Lower leg skin (tissue), 4 donors: ENCODE data around the gene C4BPA. TPM values are rescaled to one million over a fixed set of nuclear protein-coding genes. Genes with fewer than 3 reads are reported as not detected.

Experiments
- DNase-seq, 2 donors: peaks; one replicate each; pipeline ENCODE4 v3.0.0-alpha.2; 2019; ENCODE audit warnings: low spot score in 2 of 2
- H3K4me3 ChIP-seq: fragments of 200-600 bp; sonication (generic); 2 replicates; pipeline ENCODE4 v1.5.1; 2017; ENCODE audit warnings: mild to moderate bottlenecking, low read depth; ENCODE audit not compliant: poor library complexity, severe bottlenecking
- CTCF ChIP-seq, 3 donors: fragments of 450-650 bp; IDR thresholded peaks; one replicate each; pipeline ENCODE4 v1.5.1; 2016; ENCODE audit warnings: antibody characterized with exemption in 3 of 3, mild to moderate bottlenecking in 3 of 3, moderate library complexity in 2 of 3
- POLR2A ChIP-seq, 2 donors: fragments of 450-650 bp; IDR thresholded peaks; one replicate each; pipeline ENCODE4 v1.6.1; 2016 to 2017; ENCODE audit warnings: antibody characterized with exemption in 2 of 2, mild to moderate bottlenecking in 1 of 2, moderate library complexity in 1 of 2
- WGBS, 2 donors: methylation state at CpG; one replicate each; pipeline ENCODE4 v1.1.5; 2018; 5-methylcytosine and 5-hydroxymethylcytosine counted together
- intact Hi-C: fragments of 100-400 bp; cut with DNase I; formaldehyde crosslinking; loops from one replicate; pipeline ENCODE4 v1.15.0; 2023; ENCODE audit warnings: low total_unique reads
- total RNA-seq, 4 donors: library from RNA; depleted of rRNA; stranded (reverse); fragments of >200 nt; gene quantifications; one replicate each; pipeline ENCODE4 v1.1.0, GENCODE V29; 2016

Gene C4BPA
- total RNA-seq, 4 donors from 2014 or later, result not detected

- TF ChIP-seq CTCF (IDR thresholded peaks at IDR 0.05), result no peak
- DNase-seq, result no peak
- intact Hi-C loops, result no loop called here
- no peak overlapping the region for H3K4me3 ChIP-seq
- WGBS, 2 donors, result 93% methylated on average over 6 of the region's 6 CpGs
These were observed 32.6 kb upstream of the C4BPA start for GRCh38 chr1:207071426-207071825.

GRCh38 chr1:207072233-207072632 is 31.8 kb upstream of the C4BPA start:
- intact Hi-C loops, result no loop called here
- no peak overlapping the region for H3K4me3 ChIP-seq
- no peak for DNase-seq
- 86 to 87% methylated on average over 8 of the region's 8 CpGs for WGBS, 2 donors
- TF ChIP-seq CTCF (IDR thresholded peaks at IDR 0.05) (no peak), POLR2A (IDR thresholded peaks at IDR 0.05) (no peak)

GRCh38 chr1:207073906-207074820 is 29.9 kb upstream of the C4BPA start:
- WGBS, 2 donors, result 48 to 54% methylated on average over 4 of the region's 4 CpGs
- no peak for DNase-seq
- no peak overlapping the region for H3K4me3 ChIP-seq
- TF ChIP-seq POLR2A (IDR thresholded peaks at IDR 0.05), result no peak
- no peak for TF ChIP-seq CTCF (IDR thresholded peaks at IDR 0.05)
- intact Hi-C loops, result no loop called here

- no peak for DNase-seq
- intact Hi-C loops, result no loop called here
- 73 to 77% methylated on average over 5 of the region's 5 CpGs for WGBS, 2 donors
- H3K4me3 ChIP-seq, result no peak overlapping the region
- TF ChIP-seq CTCF (IDR thresholded peaks at IDR 0.05) (no peak), POLR2A (IDR thresholded peaks at IDR 0.05) (no peak)
These were observed 27.7 kb upstream of the C4BPA start for GRCh38 chr1:207076181-207076955.

GRCh38 chr1:207077012-207077411 is 27.0 kb upstream of the C4BPA start:
- WGBS, 2 donors, result 100% methylated on average over 1 of the region's 1 CpG
- intact Hi-C loops, result no loop called here
- H3K4me3 ChIP-seq, result no peak overlapping the region
- no peak for DNase-seq
- no peak for TF ChIP-seq CTCF (IDR thresholded peaks at IDR 0.05)
- no peak for TF ChIP-seq POLR2A (IDR thresholded peaks at IDR 0.05)
